SK-N-SH (cell line): ENCODE data around the gene TLR2. TPM values are rescaled to one million over a fixed set of nuclear protein-coding genes. Genes with fewer than 3 reads are reported as not detected.

Source experiments
- CTCF ChIA-PET: fragments of 300-600, 350-600 bp; formaldehyde crosslinking; extraction: SDS; loops from one replicate; lab custom pipeline; 2021; lab: Yijun Ruan, JAX
- POLR2A ChIA-PET: fragments of 350-600 bp; sonication (Branson Sonifier 250); formaldehyde crosslinking; extraction: SDS; loops from one replicate; lab custom pipeline; 2020; ENCODE audit warnings: antibody characterized with exemption, inconsistent platforms; lab: Yijun Ruan, JAX
- DNase-seq: peaks from one replicate; pipeline ENCODE4 v3.0.0; 2012
- H2AFZ ChIP-seq: fragments of 200-600 bp; sonication (generic); 2 replicates; pipeline ENCODE4 v1.8.1; 2016; ENCODE audit warnings: antibody characterized with exemption, mild to moderate bottlenecking, low read depth
- H3F3A ChIP-seq: fragments of 200-600 bp; sonication (generic); replicated peaks from 2 replicates; pipeline ENCODE3; 2016; ENCODE audit warnings: antibody characterized with exemption, mild to moderate bottlenecking; ENCODE audit not compliant: insufficient read depth
- H3K27ac ChIP-seq, 2 experiments: fragments of 200-500 bp in 1 of 2; fragments of 200-600 bp in 1 of 2; sonication (Bioruptor generic) in 1 of 2; sonication (generic), shearing (Covaris generic) in 1 of 2; 2 replicates each; pipeline versions ENCODE4 v1.5.1 to v1.6.1; 2014 to 2016; ENCODE audit warnings: low read depth in 2 of 2, inconsistent platforms in 1 of 2, low read length in 1 of 2, mild to moderate bottlenecking in 1 of 2, mixed read lengths in 1 of 2
- H3K27me3 ChIP-seq: fragments of 200-600 bp; sonication (generic), shearing (Covaris generic); 2 replicates; pipeline ENCODE4 v1.6.1; 2016; ENCODE audit warnings: mixed run types; ENCODE audit not compliant: insufficient read depth
- H3K36me3 ChIP-seq, 2 experiments: fragments of 200-500 bp in 1 of 2; fragments of 200-600 bp in 1 of 2; sonication (Bioruptor generic) in 1 of 2; sonication (generic) in 1 of 2; replicated peaks in 1 of 2; 2 replicates each; pipeline versions ENCODE3 to v1.5.1; 2014 to 2016; ENCODE audit warnings: low read length in 1 of 2, mild to moderate bottlenecking in 1 of 2; ENCODE audit not compliant: insufficient read depth in 2 of 2, control insufficient read depth in 1 of 2
- H3K4me1 ChIP-seq, 2 experiments: fragments of 200-500 bp in 1 of 2; fragments of 200-600 bp in 1 of 2; sonication (Bioruptor generic) in 1 of 2; sonication (generic), shearing (Covaris generic) in 1 of 2; 2 replicates each; pipeline versions ENCODE4 v1.5.1 to v1.6.1; 2014 to 2016; ENCODE audit warnings: low read depth in 1 of 2, low read length in 1 of 2, mixed run types in 1 of 2; ENCODE audit not compliant: insufficient read depth in 2 of 2, control insufficient read depth in 1 of 2
- H3K4me2 ChIP-seq: fragments of 200-600 bp; sonication (generic), shearing (Covaris generic); 2 replicates; pipeline ENCODE4 v1.6.1; 2017; ENCODE audit warnings: mixed run types
- H3K4me3 ChIP-seq, 2 experiments: fragments of 200-500 bp in 1 of 2; fragments of 200-600 bp in 1 of 2; sonication (Bioruptor generic) in 1 of 2; sonication (generic), shearing (Covaris generic) in 1 of 2; 2 replicates each; pipeline versions ENCODE4 v1.5.1 to v1.8.1; 2014 to 2016; ENCODE audit warnings: low read depth in 2 of 2, inconsistent platforms in 1 of 2, low read length in 1 of 2, mild to moderate bottlenecking in 1 of 2, mixed read lengths in 1 of 2, moderate library complexity in 1 of 2
- H3K79me2 ChIP-seq: fragments of 200-600 bp; sonication (generic); 2 replicates; pipeline ENCODE4 v1.8.1; 2017; ENCODE audit warnings: mild to moderate bottlenecking; ENCODE audit not compliant: insufficient read depth
- H3K9ac ChIP-seq: fragments of 200-600 bp; sonication (generic); 2 replicates; pipeline ENCODE4 v1.6.1; 2017; ENCODE audit warnings: mixed run types
- H3K9me2 ChIP-seq: fragments of 200-600 bp; sonication (generic); 2 replicates; pipeline ENCODE4 v1.6.1; 2017; ENCODE audit warnings: mixed run types
- H3K9me3 ChIP-seq: fragments of 200-600 bp; sonication (generic); 2 replicates; pipeline ENCODE4 v1.6.1; 2017; ENCODE audit warnings: mixed run types, mild to moderate bottlenecking, moderate library complexity
- H4K20me1 ChIP-seq: fragments of 200-600 bp; sonication (generic); 2 replicates; pipeline ENCODE4 v1.6.1; 2017; ENCODE audit warnings: mild to moderate bottlenecking, mixed run types; ENCODE audit not compliant: insufficient read depth
- FOSL2 ChIP-seq: IDR thresholded peaks from 2 replicates; pipeline ENCODE4 v1.4.0; 2012; ENCODE audit warnings: low read depth, mild to moderate bottlenecking, moderate library complexity, borderline replicate concordance
- FOXJ3 ChIP-seq: sonication (generic); formaldehyde crosslinking; IDR thresholded peaks from 2 replicates; pipeline ENCODE4 v1.5.1; 2020; ENCODE audit warnings: mild to moderate bottlenecking, missing genetic modification reagents
- GATA2 ChIP-seq: sonication (generic); formaldehyde crosslinking; IDR thresholded peaks from 2 replicates; pipeline ENCODE4 v1.5.0; 2020; ENCODE audit warnings: mild to moderate bottlenecking, missing genetic modification reagents
- JUND ChIP-seq: IDR thresholded peaks from 2 replicates; pipeline ENCODE4 v1.4.0; 2012
- MEF2A ChIP-seq: IDR thresholded peaks from 2 replicates; pipeline ENCODE4 v1.4.0; 2012; ENCODE audit warnings: low read depth, borderline replicate concordance
- POLR2AphosphoS5 ChIP-seq: IDR thresholded peaks from 2 replicates; pipeline ENCODE4 v1.6.1; 2012; ENCODE audit warnings: low read depth, low read length
- RCOR1 ChIP-seq: fragments of 150-350 bp; IDR thresholded peaks from 2 replicates; pipeline ENCODE4 v1.6.1; 2017; ENCODE audit warnings: antibody characterized with exemption, low read length
- SIN3A ChIP-seq: IDR thresholded peaks from 2 replicates; pipeline ENCODE4 v1.6.1; 2012; ENCODE audit warnings: low read depth, mild to moderate bottlenecking, low read length, moderate library complexity, borderline replicate concordance
- WGBS: methylation state at CpG from one replicate; pipeline ENCODE4 v1.1.6; 2017; ENCODE audit warnings: low lambda C conversion rate; 5-methylcytosine and 5-hydroxymethylcytosine counted together
- polyA plus RNA-seq, 3 experiments: library from polyadenylated mRNA; depleted of rRNA; stranded (reverse); fragments of >200 nt; gene quantifications; 2 replicates each; pipeline ENCODE4 v1.2.3, GENCODE V29; 2012
- TF ChIP-seq, protein P1 (sequence below): IDR thresholded peaks from 2 replicates; pipeline ENCODE4 v1.4.0; 2012; ENCODE audit warnings: low read depth, borderline replicate concordance
- TF ChIP-seq, protein P2 (sequence below): IDR thresholded peaks from 2 replicates; pipeline ENCODE4 v1.6.1; 2012; ENCODE audit warnings: mild to moderate bottlenecking, low read depth, low read length, moderate library complexity
- TF ChIP-seq, protein P3 (sequence below): fragments of 150-350 bp; IDR thresholded peaks from 2 replicates; pipeline ENCODE4 v1.6.1; 2017; ENCODE audit warnings: antibody characterized with exemption, low read length, low read depth, borderline replicate concordance

TLR2 gene
- polyA plus RNA-seq, 1 of the 3 experiments (the other 2 are of a cell fraction), result 0.18 TPM

DNA sequence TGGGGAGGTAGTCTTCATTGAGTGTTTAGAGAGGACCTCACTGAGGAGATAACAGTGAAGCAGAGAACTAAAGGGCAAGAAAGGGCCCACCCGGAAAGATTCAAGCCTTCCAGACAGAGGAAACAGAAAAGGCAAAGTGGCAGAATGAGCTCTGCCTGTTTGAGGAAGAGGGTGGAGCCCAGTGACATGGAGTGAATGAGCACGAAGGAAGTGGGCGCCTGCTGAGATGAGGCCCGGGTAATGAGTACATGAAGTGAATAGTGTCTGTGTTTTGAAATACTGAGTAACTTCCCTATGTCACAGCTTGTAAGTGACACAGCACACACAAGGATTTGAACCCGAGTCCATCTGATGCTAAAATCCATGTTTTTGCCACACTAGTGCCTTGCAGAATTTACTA, 32.5 kb upstream of the TLR2 start:
- no peak overlapping the region for H3K9ac ChIP-seq
- H2AFZ ChIP-seq, result no peak overlapping the region
- 92% methylated on average over 5 of the region's 5 CpGs for WGBS
- H3K79me2 ChIP-seq, result no peaks in the 10 kb centered on the region
- H4K20me1 ChIP-seq, result no peaks in the 10 kb centered on the region
- H3K4me1 ChIP-seq, result no peaks in the 10 kb centered on the region; a peak in 1 of 4 replicates
- no peak overlapping the region for H3K27ac ChIP-seq
- DNase-seq, result no peak
- no peaks in the 10 kb centered on the region for H3F3A ChIP-seq
- no peaks in the 10 kb centered on the region for H3K36me3 ChIP-seq
- no peaks in the 10 kb centered on the region for H3K27me3 ChIP-seq
- H3K9me3 ChIP-seq, result no peaks in the 10 kb centered on the region
- TF ChIP-seq FOSL2, result no peak
- TF ChIP-seq MEF2A, result no peak
- TF ChIP-seq GATA2 (CRISPR knock-in tag), result no peak
- TF ChIP-seq POLR2AphosphoS5, result no peak
- no peak for TF ChIP-seq RCOR1
- TF ChIP-seq SIN3A, result no peak
- TF ChIP-seq, protein P1, sequence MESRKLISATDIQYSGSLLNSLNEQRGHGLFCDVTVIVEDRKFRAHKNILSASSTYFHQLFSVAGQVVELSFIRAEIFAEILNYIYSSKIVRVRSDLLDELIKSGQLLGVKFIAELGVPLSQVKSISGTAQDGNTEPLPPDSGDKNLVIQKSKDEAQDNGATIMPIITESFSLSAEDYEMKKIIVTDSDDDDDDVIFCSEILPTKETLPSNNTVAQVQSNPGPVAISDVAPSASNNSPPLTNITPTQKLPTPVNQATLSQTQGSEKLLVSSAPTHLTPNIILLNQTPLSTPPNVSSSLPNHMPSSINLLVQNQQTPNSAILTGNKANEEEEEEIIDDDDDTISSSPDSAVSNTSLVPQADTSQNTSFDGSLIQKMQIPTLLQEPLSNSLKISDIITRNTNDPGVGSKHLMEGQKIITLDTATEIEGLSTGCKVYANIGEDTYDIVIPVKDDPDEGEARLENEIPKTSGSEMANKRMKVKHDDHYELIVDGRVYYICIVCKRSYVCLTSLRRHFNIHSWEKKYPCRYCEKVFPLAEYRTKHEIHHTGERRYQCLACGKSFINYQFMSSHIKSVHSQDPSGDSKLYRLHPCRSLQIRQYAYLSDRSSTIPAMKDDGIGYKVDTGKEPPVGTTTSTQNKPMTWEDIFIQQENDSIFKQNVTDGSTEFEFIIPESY, result no peak
- TF ChIP-seq FOXJ3, result no peak
- TF ChIP-seq, protein P2, sequence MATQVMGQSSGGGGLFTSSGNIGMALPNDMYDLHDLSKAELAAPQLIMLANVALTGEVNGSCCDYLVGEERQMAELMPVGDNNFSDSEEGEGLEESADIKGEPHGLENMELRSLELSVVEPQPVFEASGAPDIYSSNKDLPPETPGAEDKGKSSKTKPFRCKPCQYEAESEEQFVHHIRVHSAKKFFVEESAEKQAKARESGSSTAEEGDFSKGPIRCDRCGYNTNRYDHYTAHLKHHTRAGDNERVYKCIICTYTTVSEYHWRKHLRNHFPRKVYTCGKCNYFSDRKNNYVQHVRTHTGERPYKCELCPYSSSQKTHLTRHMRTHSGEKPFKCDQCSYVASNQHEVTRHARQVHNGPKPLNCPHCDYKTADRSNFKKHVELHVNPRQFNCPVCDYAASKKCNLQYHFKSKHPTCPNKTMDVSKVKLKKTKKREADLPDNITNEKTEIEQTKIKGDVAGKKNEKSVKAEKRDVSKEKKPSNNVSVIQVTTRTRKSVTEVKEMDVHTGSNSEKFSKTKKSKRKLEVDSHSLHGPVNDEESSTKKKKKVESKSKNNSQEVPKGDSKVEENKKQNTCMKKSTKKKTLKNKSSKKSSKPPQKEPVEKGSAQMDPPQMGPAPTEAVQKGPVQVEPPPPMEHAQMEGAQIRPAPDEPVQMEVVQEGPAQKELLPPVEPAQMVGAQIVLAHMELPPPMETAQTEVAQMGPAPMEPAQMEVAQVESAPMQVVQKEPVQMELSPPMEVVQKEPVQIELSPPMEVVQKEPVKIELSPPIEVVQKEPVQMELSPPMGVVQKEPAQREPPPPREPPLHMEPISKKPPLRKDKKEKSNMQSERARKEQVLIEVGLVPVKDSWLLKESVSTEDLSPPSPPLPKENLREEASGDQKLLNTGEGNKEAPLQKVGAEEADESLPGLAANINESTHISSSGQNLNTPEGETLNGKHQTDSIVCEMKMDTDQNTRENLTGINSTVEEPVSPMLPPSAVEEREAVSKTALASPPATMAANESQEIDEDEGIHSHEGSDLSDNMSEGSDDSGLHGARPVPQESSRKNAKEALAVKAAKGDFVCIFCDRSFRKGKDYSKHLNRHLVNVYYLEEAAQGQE, result no peak
- no peak for TF ChIP-seq JUND
- TF ChIP-seq, protein P3, sequence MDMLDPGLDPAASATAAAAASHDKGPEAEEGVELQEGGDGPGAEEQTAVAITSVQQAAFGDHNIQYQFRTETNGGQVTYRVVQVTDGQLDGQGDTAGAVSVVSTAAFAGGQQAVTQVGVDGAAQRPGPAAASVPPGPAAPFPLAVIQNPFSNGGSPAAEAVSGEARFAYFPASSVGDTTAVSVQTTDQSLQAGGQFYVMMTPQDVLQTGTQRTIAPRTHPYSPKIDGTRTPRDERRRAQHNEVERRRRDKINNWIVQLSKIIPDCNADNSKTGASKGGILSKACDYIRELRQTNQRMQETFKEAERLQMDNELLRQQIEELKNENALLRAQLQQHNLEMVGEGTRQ, result no peak
- H3K4me3 ChIP-seq, result no peak overlapping the region
- POLR2A ChIA-PET, result no interaction called here
- H3K9me2 ChIP-seq, result no peaks in the 10 kb centered on the region
- CTCF ChIA-PET, result interaction anchor here (2.2 kb wide), 1 partner anchor 8 kb away, joined by 8 read pairs; no protein-coding TSS in a partner anchor
- no peak overlapping the region for H3K4me2 ChIP-seq
